PC-3 (cell line): ENCODE data around the gene SYP. TPM values are rescaled to one million over a fixed set of nuclear protein-coding genes. Genes with fewer than 3 reads are reported as not detected.
"Not testable (repeated sequence)": the region's sequence is repeated elsewhere in the genome, so short reads cannot be mapped to it uniquely, and the experiment has no call there.

ENCODE experiments used
- ATAC-seq: fragments of 200-7000 bp; cut with Tn5 transposase; 2 replicates; pipeline ENCODE4 v1.9.1; 2020; ENCODE audit warnings: mild to moderate bottlenecking, moderate library complexity
- BruUV-seq: library from RNA; stranded (reverse); fragments of 400-500 nt; replicated peaks from 2 replicates; lab custom pipeline; 2021; lab: Mats Ljungman, UMichigan
- CTCF ChIA-PET: fragments of 300-600 bp; sonication (Branson Sonifier 250); formaldehyde crosslinking; loops from one replicate; lab custom pipeline; 2022; ENCODE audit warnings: antibody characterized with exemption; lab: Charles Lee
- POLR2A ChIA-PET: fragments of 300-600 bp; sonication (Branson Sonifier 250); formaldehyde crosslinking; loops from one replicate; lab custom pipeline; 2022; ENCODE audit warnings: antibody characterized with exemption; ENCODE audit not compliant: unreplicated experiment; lab: Charles Lee
- DNase-seq: peaks from one replicate; pipeline ENCODE4 v3.0.0-alpha.2; 2015
- H2AFZ ChIP-seq: fragments of 300-600 bp; sonication (generic); 2 replicates; pipeline ENCODE4 v1.6.0; 2016; ENCODE audit warnings: antibody characterized with exemption, low read length
- H3F3A ChIP-seq: fragments of 300-600 bp; sonication (generic); one replicate; pipeline ENCODE4 v1.6.0; 2017; ENCODE audit warnings: antibody characterized with exemption, low read length, control low read depth, mild to moderate bottlenecking; ENCODE audit not compliant: unreplicated experiment
- H3K27ac ChIP-seq: fragments of 300-600 bp; sonication (generic); 2 replicates; pipeline ENCODE4 v1.5.1; 2016; ENCODE audit warnings: mild to moderate bottlenecking, low read length
- H3K27me3 ChIP-seq: fragments of 300-600 bp; sonication (generic); 2 replicates; pipeline ENCODE4 v1.6.1; 2016; ENCODE audit warnings: low read length, mixed read lengths
- H3K36me3 ChIP-seq: fragments of 300-600 bp; sonication (generic); 2 replicates; pipeline ENCODE4 v1.6.1; 2016; ENCODE audit warnings: low read depth, mixed run types, low read length, mixed read lengths
- H3K4me1 ChIP-seq: fragments of 300-600 bp; sonication (generic); 2 replicates; pipeline ENCODE4 v1.5.1; 2016; ENCODE audit warnings: low read length; ENCODE audit not compliant: insufficient read depth
- H3K4me2 ChIP-seq: fragments of 300-600 bp; sonication (generic); 2 replicates; pipeline ENCODE4 v1.6.0; 2016; ENCODE audit warnings: low read length
- H3K4me3 ChIP-seq: fragments of 300-600 bp; sonication (generic); 2 replicates; pipeline ENCODE4 v1.5.1; 2016; ENCODE audit warnings: mild to moderate bottlenecking, low read length, mixed read lengths
- H3K79me2 ChIP-seq: fragments of 300-600 bp; sonication (generic); 2 replicates; pipeline ENCODE4 v1.6.1; 2017; ENCODE audit warnings: low read length, mixed read lengths
- H3K9ac ChIP-seq: fragments of 300-600 bp; sonication (generic); 2 replicates; pipeline ENCODE4 v1.6.0; 2016; ENCODE audit warnings: mild to moderate bottlenecking, low read length
- H3K9me2 ChIP-seq: fragments of 300-600 bp; sonication (generic); replicated peaks from 2 replicates; pipeline ENCODE4 v1.6.1; 2016; ENCODE audit warnings: mixed run types, low read length, mixed read lengths
- H3K9me3 ChIP-seq: fragments of 300-600 bp; sonication (generic); 2 replicates; pipeline ENCODE4 v1.6.1; 2016; ENCODE audit warnings: low read length, mixed read lengths
- H4K20me1 ChIP-seq: fragments of 300-600 bp; sonication (generic); 2 replicates; pipeline ENCODE4 v1.6.1; 2016; ENCODE audit warnings: low read length, mixed read lengths
- CTCF ChIP-seq: fragments of 300-600 bp; sonication (generic); conservative IDR thresholded peaks from 2 replicates; pipeline ENCODE4 v1.5.1; 2017; ENCODE audit warnings: antibody characterized with exemption, low read depth, mild to moderate bottlenecking, low read length
- EZH2 ChIP-seq: fragments of 300-600 bp; sonication (generic); IDR thresholded peaks from one replicate; pipeline ENCODE4 v1.6.1; 2017; ENCODE audit warnings: antibody characterized with exemption, mild to moderate bottlenecking, low read length; ENCODE audit not compliant: unreplicated experiment
- EZH2phosphoT487 ChIP-seq: fragments of 300-600 bp; sonication (generic); IDR thresholded peaks from 2 replicates; pipeline ENCODE4 v1.6.1; 2018; ENCODE audit warnings: mild to moderate bottlenecking, antibody characterized with exemption, low read length, borderline replicate concordance
- intact Hi-C: fragments of 100-400 bp; cut with micrococcal nuclease; formaldehyde crosslinking; loops from 2 replicates; pipeline ENCODE4 v1.9.0; 2023
- total RNA-seq: library from RNA; depleted of rRNA; stranded (reverse); fragments of >200 nt; gene quantifications from 2 replicates; pipeline ENCODE4 v1.2.3, GENCODE V29; 2014

The SYP gene
- total RNA-seq, 1 experiment from 2014 or later: 0.47 TPM

DNA sequence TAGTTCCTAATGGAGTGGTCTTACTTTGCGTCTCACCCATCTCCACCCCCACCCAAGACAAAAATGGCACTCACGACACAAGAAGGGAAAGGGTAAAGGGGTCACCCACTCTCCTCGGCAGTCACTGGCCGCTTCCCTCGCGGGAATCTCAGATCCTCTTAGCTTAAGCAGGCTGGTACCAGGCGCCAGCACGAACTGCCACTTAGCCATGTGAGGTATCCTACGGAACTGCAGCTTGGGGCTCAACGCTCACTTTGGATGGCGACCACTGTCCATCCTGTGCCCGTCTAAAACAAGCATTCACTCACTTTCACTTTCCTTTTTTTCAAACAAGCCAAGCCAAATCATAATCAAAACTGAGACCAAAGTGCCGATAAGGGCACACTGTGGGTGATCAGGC lies 52.1 kb downstream of the SYP start:
- Histone ChIP-seq H3K9me3 (no peaks in the 10 kb centered on the region), H4K20me1 (no peaks in the 10 kb centered on the region), H3K4me1 (no peaks in the 10 kb centered on the region), H3K27ac (no peak overlapping the region), H3K4me3 (no peak overlapping the region), H3K4me2 (no peak overlapping the region), H2AFZ (no peak overlapping the region), H3K9me2 (no peaks in the 10 kb centered on the region), H3K36me3 (no peaks in the 10 kb centered on the region), H3F3A (no peaks in the 10 kb centered on the region), H3K9ac (no peak overlapping the region), H3K27me3 (no peaks in the 10 kb centered on the region), H3K79me2 (no peaks in the 10 kb centered on the region)
- no TSS peak for BruUV-seq
- ChIA-PET CTCF (no interaction called here), POLR2A (no interaction called here)
- intact Hi-C loops: no loop called here
- no peak for ATAC-seq
- TF ChIP-seq CTCF (no peak), EZH2phosphoT487 (no peak), EZH2 (no peak)
- no peak for DNase-seq

- POLR2A ChIA-PET: no interaction called here
- TF ChIP-seq EZH2phosphoT487 (no peak), EZH2 (no peak), CTCF (no peak)
- H3K9ac ChIP-seq: no peak overlapping the region
- H3K36me3 ChIP-seq: no peaks in the 10 kb centered on the region
- no peaks in the 10 kb centered on the region for H3K4me1 ChIP-seq
- H4K20me1 ChIP-seq: no peaks in the 10 kb centered on the region
- BruUV-seq: no TSS peak
- H2AFZ ChIP-seq: no peak overlapping the region
- H3K4me3 ChIP-seq: no peak overlapping the region
- H3F3A ChIP-seq: no peaks in the 10 kb centered on the region
- no peaks in the 10 kb centered on the region for H3K9me3 ChIP-seq
- no peaks in the 10 kb centered on the region for H3K27me3 ChIP-seq
- DNase-seq (no peak), ATAC-seq (no peak)
- no peak overlapping the region for H3K27ac ChIP-seq
- CTCF ChIA-PET: no interaction called here
- H3K79me2 ChIP-seq: no peaks in the 10 kb centered on the region
- intact Hi-C loops: no loop called here
- H3K4me2 ChIP-seq: no peak overlapping the region
- H3K9me2 ChIP-seq: no peaks in the 10 kb centered on the region
Measured at GRCh38 chrX:49147282-49147681, 52.7 kb downstream of the SYP start.

- CTCF ChIA-PET: not testable (repeated sequence)
Measured at GRCh38 chrX:49143154-49143553, 56.8 kb downstream of the SYP start.

GRCh38 chrX:49142264-49142663 lies 57.7 kb downstream of the SYP start:
- CTCF ChIA-PET, H3K79me2 ChIP-seq, H3F3A ChIP-seq, ATAC-seq, H3K9ac ChIP-seq, DNase-seq, BruUV-seq, H3K27ac ChIP-seq, H3K36me3 ChIP-seq, H3K27me3 ChIP-seq, H3K4me3 ChIP-seq, H3K4me2 ChIP-seq, H2AFZ ChIP-seq, H3K9me3 ChIP-seq, H4K20me1 ChIP-seq, POLR2A ChIA-PET, H3K4me1 ChIP-seq, H3K9me2 ChIP-seq, intact Hi-C loops: not testable (repeated sequence)

More at GRCh38 chrX:49143154-49143553, 56.8 kb downstream of the SYP start:
- H2AFZ ChIP-seq, H4K20me1 ChIP-seq, H3K4me2 ChIP-seq, H3K79me2 ChIP-seq, H3F3A ChIP-seq, H3K4me1 ChIP-seq, intact Hi-C loops, H3K9me2 ChIP-seq, DNase-seq, H3K27me3 ChIP-seq, H3K4me3 ChIP-seq, H3K9ac ChIP-seq, POLR2A ChIA-PET, ATAC-seq, BruUV-seq, H3K9me3 ChIP-seq, H3K27ac ChIP-seq, H3K36me3 ChIP-seq: not testable (repeated sequence)
